Measurements from ENCODE around the gene GNG5.

Gene GNG5

GRCh38 chr1:84506729-84507453, 510 bp upstream of the GNG5 start:
- H3K27me3 Mint-ChIP-seq = no peaks in the 10 kb centered on the region
- H3K4me3 Mint-ChIP-seq = peak overlapping the region; percentile 97

DNA sequence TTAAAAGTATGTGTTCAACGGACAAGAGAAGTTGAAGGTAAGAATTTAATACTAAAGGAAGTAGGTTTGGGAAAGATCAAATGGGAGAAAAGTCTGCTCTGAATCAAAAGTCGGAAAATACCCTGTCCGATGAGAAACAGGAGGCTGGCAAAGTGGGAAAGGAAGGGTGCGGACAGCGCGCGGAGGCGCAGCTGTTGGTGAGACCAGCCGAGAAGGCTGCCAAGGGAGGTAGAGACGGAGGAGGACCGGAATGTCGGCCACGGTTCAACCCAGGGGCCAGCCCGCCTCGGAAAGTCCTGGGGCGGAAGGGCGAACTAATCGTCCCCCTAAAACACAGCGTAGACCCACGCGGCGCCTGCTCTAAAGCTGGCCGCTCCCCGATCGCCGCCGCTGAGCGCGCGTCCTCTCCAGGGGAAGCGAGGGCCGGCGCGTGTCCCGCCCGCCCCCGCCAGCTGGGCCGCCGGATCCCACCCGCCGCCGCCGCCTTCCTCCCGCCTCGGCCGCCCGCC, 834 bp downstream of the GNG5 start:
- H3K4me1 Mint-ChIP-seq = peaks cover 43% of the 10 kb centered on the region
- H3K9me3 Mint-ChIP-seq = no peaks in the 10 kb centered on the region
- H3K36me3 Mint-ChIP-seq (ENCODE audit: insufficient read depth) = peaks cover 27% of the 10 kb centered on the region
- ATAC-seq (replicated peaks; ENCODE audit: extremely low read depth, poor library complexity, severe bottlenecking) (peak; percentile 33), DNase-seq (ENCODE audit: low spot score in 2 of 2) (no peak)
- H3K27ac Mint-ChIP-seq (ENCODE audit: low read depth) = peak overlapping the region; percentile 96
- no peaks in the 10 kb centered on the region for H3K27me3 Mint-ChIP-seq
- H3K4me3 Mint-ChIP-seq = peak overlapping the region; percentile 97

More at GRCh38 chr1:84506729-84507453, 510 bp upstream of the GNG5 start:
- peaks cover 33% of the 10 kb centered on the region for H3K4me1 Mint-ChIP-seq
- no peak for ATAC-seq (replicated peaks; ENCODE audit: extremely low read depth, poor library complexity, severe bottlenecking)
- H3K9me3 Mint-ChIP-seq = no peaks in the 10 kb centered on the region
- no peak for DNase-seq (ENCODE audit: low spot score in 2 of 2)
- peak overlapping the region; percentile 96 for H3K27ac Mint-ChIP-seq (ENCODE audit: low read depth)
- H3K36me3 Mint-ChIP-seq (ENCODE audit: insufficient read depth) = peaks cover 24% of the 10 kb centered on the region

GRCh38 chr1:84504580-84505492, 1.5 kb downstream of the GNG5 start:
- Mint-ChIP-seq H3K36me3 (ENCODE audit: insufficient read depth) (peaks cover 33% of the 10 kb centered on the region), H3K9me3 (no peaks in the 10 kb centered on the region), H3K4me3 (peak overlapping the region; percentile 97), H3K27me3 (no peaks in the 10 kb centered on the region), H3K4me1 (peaks cover 43% of the 10 kb centered on the region), H3K27ac (ENCODE audit: low read depth) (peak overlapping the region; percentile 96)
- DNase-seq (ENCODE audit: low spot score in 2 of 2) (no peak), ATAC-seq (replicated peaks; ENCODE audit: extremely low read depth, poor library complexity, severe bottlenecking) (no peak)

DNA sequence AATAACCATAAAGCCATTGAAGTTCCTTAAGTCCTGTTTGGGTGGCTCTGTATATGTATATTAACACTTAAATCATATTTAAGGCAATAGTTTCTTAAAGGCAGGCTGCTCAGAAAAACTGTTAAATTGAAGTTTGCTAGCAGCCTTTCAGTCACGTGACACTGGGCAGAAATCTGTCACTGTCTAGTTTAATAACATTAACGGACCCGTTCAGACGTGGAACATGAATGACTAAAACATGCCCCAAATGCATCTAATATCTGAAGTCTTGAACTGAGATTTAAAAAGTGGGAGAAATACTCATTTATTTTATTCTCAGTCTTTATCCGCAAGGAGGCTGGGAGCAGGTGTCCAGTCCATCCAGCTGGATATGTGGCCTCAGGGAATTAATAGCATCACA, 3.5 kb downstream of the GNG5 start:
- Mint-ChIP-seq H3K27me3 (no peaks in the 10 kb centered on the region), H3K9me3 (no peaks in the 10 kb centered on the region), H3K4me1 (peaks cover 43% of the 10 kb centered on the region), H3K27ac (ENCODE audit: low read depth) (no peak overlapping the region), H3K4me3 (no peak overlapping the region), H3K36me3 (ENCODE audit: insufficient read depth) (peaks cover 40% of the 10 kb centered on the region)
- no peak for DNase-seq (ENCODE audit: low spot score in 2 of 2)
- ATAC-seq (replicated peaks; ENCODE audit: extremely low read depth, poor library complexity, severe bottlenecking) = no peak

GRCh38 chr1:84497631-84498275, 8.6 kb downstream of the GNG5 start:
- Mint-ChIP-seq H3K36me3 (ENCODE audit: insufficient read depth) (peaks cover 51% of the 10 kb centered on the region), H3K27ac (ENCODE audit: low read depth) (peak overlapping the region; percentile 13), H3K9me3 (no peaks in the 10 kb centered on the region)

DNA sequence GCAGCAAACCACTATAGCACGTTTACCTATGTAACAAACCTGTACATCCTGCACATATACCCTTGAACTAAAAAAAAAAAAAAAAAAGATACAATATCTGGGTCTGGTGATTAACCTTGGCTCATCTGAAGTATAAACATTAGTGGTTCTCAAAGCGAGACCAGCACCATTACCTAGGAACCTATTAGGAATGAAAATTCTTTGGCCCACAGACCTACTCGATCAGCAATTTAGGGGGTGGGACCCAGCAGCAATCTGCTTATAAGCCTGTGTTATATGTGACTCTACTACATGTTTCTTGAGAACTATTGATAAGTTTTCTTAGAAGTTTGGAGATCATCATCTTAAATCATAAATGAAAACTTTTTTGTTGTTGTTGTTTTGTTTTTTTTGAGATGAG, 9.9 kb downstream of the GNG5 start:
- Mint-ChIP-seq H3K4me1 (peaks cover 6% of the 10 kb centered on the region), H3K36me3 (ENCODE audit: insufficient read depth) (peaks cover 55% of the 10 kb centered on the region), H3K4me3 (no peak overlapping the region), H3K27me3 (no peaks in the 10 kb centered on the region), H3K27ac (ENCODE audit: low read depth) (no peak overlapping the region), H3K9me3 (no peaks in the 10 kb centered on the region)
- no peak for ATAC-seq (replicated peaks; ENCODE audit: extremely low read depth, poor library complexity, severe bottlenecking)
- no peak for DNase-seq (ENCODE audit: low spot score in 2 of 2)

More at GRCh38 chr1:84497631-84498275, 8.6 kb downstream of the GNG5 start:
- H3K4me3 Mint-ChIP-seq = no peak overlapping the region
- DNase-seq (ENCODE audit: low spot score in 2 of 2) = no peak
- H3K27me3 Mint-ChIP-seq = no peaks in the 10 kb centered on the region
- ATAC-seq (replicated peaks; ENCODE audit: extremely low read depth, poor library complexity, severe bottlenecking) = no peak
- peaks cover 10% of the 10 kb centered on the region for H3K4me1 Mint-ChIP-seq

DNA sequence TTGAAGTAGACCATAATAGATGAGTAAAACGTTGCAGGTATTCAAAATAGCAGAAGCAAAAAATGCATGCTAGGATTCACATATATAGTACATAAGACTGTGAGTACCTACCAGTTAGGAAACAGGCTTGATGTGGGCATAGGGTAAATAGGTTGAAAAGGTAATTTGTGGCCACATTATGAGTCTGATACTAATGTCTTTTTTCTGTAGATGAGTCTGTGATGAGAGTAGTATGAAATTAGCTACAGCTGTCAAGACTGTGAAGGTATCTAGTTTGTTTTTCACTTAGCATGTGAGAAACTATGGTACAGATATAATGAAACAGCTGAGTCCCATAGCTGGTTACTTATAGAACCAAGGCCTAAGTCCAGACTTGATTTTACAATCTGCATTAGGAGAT, 12.6 kb downstream of the GNG5 start:
- DNase-seq (ENCODE audit: low spot score in 2 of 2) = no peak

DNA sequence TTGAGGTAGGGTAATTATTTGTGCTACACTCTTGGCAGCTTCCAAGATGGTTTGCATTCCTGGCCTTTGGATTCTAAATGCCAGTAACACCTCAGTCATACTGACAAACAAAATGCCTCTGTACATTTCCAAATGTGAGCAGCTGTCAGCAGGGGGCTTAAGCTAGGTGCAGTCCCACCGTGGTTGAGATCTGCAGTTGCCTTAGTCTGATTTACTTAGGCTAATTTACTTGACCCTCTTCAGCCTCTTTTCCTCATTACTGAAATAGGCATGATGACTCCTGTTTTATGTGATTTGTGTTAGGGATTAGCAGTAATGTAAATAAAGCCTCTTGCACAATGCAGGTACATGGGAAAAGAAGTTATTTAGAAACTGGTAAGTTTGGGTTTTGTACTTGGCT, 13.7 kb downstream of the GNG5 start:
- Mint-ChIP-seq H3K27ac (ENCODE audit: low read depth) (no peak overlapping the region), H3K4me3 (no peak overlapping the region), H3K4me1 (peaks cover 12% of the 10 kb centered on the region), H3K36me3 (ENCODE audit: insufficient read depth) (peaks cover 53% of the 10 kb centered on the region), H3K27me3 (no peaks in the 10 kb centered on the region), H3K9me3 (no peaks in the 10 kb centered on the region)
- ATAC-seq (replicated peaks; ENCODE audit: extremely low read depth, poor library complexity, severe bottlenecking) (no peak), DNase-seq (ENCODE audit: low spot score in 2 of 2) (no peak)

More for the DNA sequence above, 12.6 kb downstream of the GNG5 start:
- Mint-ChIP-seq H3K4me3 (no peak overlapping the region), H3K4me1 (peaks cover 6% of the 10 kb centered on the region), H3K27me3 (no peaks in the 10 kb centered on the region), H3K9me3 (no peaks in the 10 kb centered on the region), H3K36me3 (ENCODE audit: insufficient read depth) (peaks cover 61% of the 10 kb centered on the region), H3K27ac (ENCODE audit: low read depth) (no peak overlapping the region)
- no peak for ATAC-seq (replicated peaks; ENCODE audit: extremely low read depth, poor library complexity, severe bottlenecking)

DNA sequence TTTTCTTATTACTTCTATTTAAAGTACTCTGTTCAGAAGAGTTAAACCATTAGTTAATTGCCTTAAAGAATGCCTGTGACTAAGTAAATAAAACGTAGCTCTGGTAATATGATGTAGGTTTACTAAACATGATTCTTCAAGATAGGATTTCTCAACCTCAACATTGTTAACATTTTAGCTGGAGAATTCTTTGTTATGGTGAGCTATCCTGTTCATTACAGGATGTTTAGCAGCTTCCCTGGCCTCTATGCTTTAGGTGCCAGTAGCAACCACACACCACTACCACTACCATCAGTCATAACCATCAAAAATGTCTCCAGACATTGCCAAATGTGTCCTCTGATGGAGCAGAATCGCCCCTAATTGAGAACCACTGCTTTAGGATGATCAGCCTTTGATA, 16.6 kb downstream of the GNG5 start:
- Mint-ChIP-seq H3K27me3 (no peaks in the 10 kb centered on the region), H3K9me3 (no peaks in the 10 kb centered on the region), H3K36me3 (ENCODE audit: insufficient read depth) (peaks cover 41% of the 10 kb centered on the region), H3K27ac (ENCODE audit: low read depth) (peak overlapping the region; percentile 36), H3K4me3 (no peak overlapping the region), H3K4me1 (peaks cover 27% of the 10 kb centered on the region)
- ATAC-seq (replicated peaks; ENCODE audit: extremely low read depth, poor library complexity, severe bottlenecking) = no peak
- DNase-seq (ENCODE audit: low spot score in 2 of 2) = no peak

GRCh38 chr1:84488107-84488506, 18.3 kb downstream of the GNG5 start:
- no peak overlapping the region for H3K4me3 Mint-ChIP-seq
- H3K27ac Mint-ChIP-seq (ENCODE audit: low read depth) = no peak overlapping the region
- no peak for ATAC-seq (replicated peaks; ENCODE audit: extremely low read depth, poor library complexity, severe bottlenecking)
- no peaks in the 10 kb centered on the region for H3K9me3 Mint-ChIP-seq
- peaks cover 51% of the 10 kb centered on the region for H3K36me3 Mint-ChIP-seq (ENCODE audit: insufficient read depth)
- H3K27me3 Mint-ChIP-seq = no peaks in the 10 kb centered on the region
- H3K4me1 Mint-ChIP-seq = peaks cover 34% of the 10 kb centered on the region
- no peak for DNase-seq (ENCODE audit: low spot score in 2 of 2)

GRCh38 chr1:84481317-84481716, 25.1 kb downstream of the GNG5 start:
- H3K4me1 Mint-ChIP-seq = peaks cover 51% of the 10 kb centered on the region
- H3K4me3 Mint-ChIP-seq = peak overlapping the region; percentile 94
- no peaks in the 10 kb centered on the region for H3K9me3 Mint-ChIP-seq
- peaks cover 43% of the 10 kb centered on the region for H3K36me3 Mint-ChIP-seq (ENCODE audit: insufficient read depth)
- peaks cover 14% of the 10 kb centered on the region for H3K27me3 Mint-ChIP-seq
- no peak for ATAC-seq (replicated peaks; ENCODE audit: extremely low read depth, poor library complexity, severe bottlenecking)
- no peak overlapping the region for H3K27ac Mint-ChIP-seq (ENCODE audit: low read depth)
- no peak for DNase-seq (ENCODE audit: low spot score in 2 of 2)

- H3K4me3 Mint-ChIP-seq = peak overlapping the region; percentile 94
- H3K27me3 Mint-ChIP-seq = peaks cover 19% of the 10 kb centered on the region
- ATAC-seq (replicated peaks; ENCODE audit: extremely low read depth, poor library complexity, severe bottlenecking) = no peak
- H3K36me3 Mint-ChIP-seq (ENCODE audit: insufficient read depth) = peaks cover 40% of the 10 kb centered on the region
- H3K9me3 Mint-ChIP-seq = no peaks in the 10 kb centered on the region
- peaks cover 45% of the 10 kb centered on the region for H3K4me1 Mint-ChIP-seq
- H3K27ac Mint-ChIP-seq (ENCODE audit: low read depth) = no peak overlapping the region
- no peak for DNase-seq (ENCODE audit: low spot score in 2 of 2)
Observed at GRCh38 chr1:84480650-84481049, 25.7 kb downstream of the GNG5 start.

Data from central memory CD8-positive, alpha-beta T cell (primary cell).